Loucy (cell line): ENCODE data around the gene RPS19BP1.

Source experiments
- H2AFZ ChIP-seq: fragments of 200-600 bp; sonication (generic); 2 replicates; pipeline ENCODE4 v1.6.0; 2016; ENCODE audit warnings: antibody characterized with exemption, mild to moderate bottlenecking, low read length, moderate library complexity
- H3F3A ChIP-seq: fragments of 200-600 bp; 2 replicates; pipeline ENCODE4 v1.6.0; 2016; ENCODE audit warnings: antibody characterized with exemption, low read depth, mild to moderate bottlenecking
- H3K27me3 ChIP-seq: fragments of 200-600 bp; sonication (generic); 2 replicates; pipeline ENCODE4 v1.6.1; 2014; ENCODE audit warnings: low read length, mild to moderate bottlenecking; ENCODE audit not compliant: insufficient read depth, poor library complexity, severe bottlenecking
- H3K36me3 ChIP-seq: fragments of 200-600 bp; sonication (generic); 2 replicates; pipeline ENCODE4 v1.6.1; 2016; ENCODE audit warnings: low read length; ENCODE audit not compliant: insufficient read depth
- H3K4me1 ChIP-seq: fragments of 200-600 bp; sonication (generic); 2 replicates; pipeline ENCODE4 v1.5.1; 2014; ENCODE audit warnings: low read length, mild to moderate bottlenecking; ENCODE audit not compliant: insufficient read depth, poor library complexity, severe bottlenecking
- H3K4me2 ChIP-seq: fragments of 200-600 bp; sonication (generic); 2 replicates; pipeline ENCODE4 v1.6.0; 2014; ENCODE audit warnings: antibody characterized with exemption, low read length, low read depth, mild to moderate bottlenecking; ENCODE audit not compliant: poor library complexity, severe bottlenecking
- H3K4me3 ChIP-seq: fragments of 200-600 bp; sonication (generic); 2 replicates; pipeline ENCODE4 v1.5.1; 2014; ENCODE audit warnings: low read length, mild to moderate bottlenecking, mixed read lengths; ENCODE audit not compliant: poor library complexity, severe bottlenecking
- H3K79me2 ChIP-seq: fragments of 200-600 bp; sonication (generic); 2 replicates; pipeline ENCODE4 v1.6.1; 2014; ENCODE audit warnings: low read length; ENCODE audit not compliant: insufficient read depth
- H3K9ac ChIP-seq: fragments of 200-600 bp; sonication (generic); 2 replicates; pipeline ENCODE4 v1.6.0; 2014; ENCODE audit warnings: mild to moderate bottlenecking, low read depth, low read length, moderate library complexity; ENCODE audit not compliant: poor library complexity, severe bottlenecking
- H3K9me2 ChIP-seq: fragments of 200-600 bp; sonication (generic); replicated peaks from 2 replicates; pipeline ENCODE4 v1.6.1; 2016; ENCODE audit warnings: low read depth, low read length, mixed read lengths
- H3K9me3 ChIP-seq: fragments of 200-600 bp; sonication (generic); 2 replicates; pipeline ENCODE4 v1.6.1; 2014; ENCODE audit warnings: mild to moderate bottlenecking, antibody characterized with exemption, low read length, low read depth; ENCODE audit not compliant: insufficient read depth
- H4K20me1 ChIP-seq: fragments of 200-600 bp; sonication (generic); 2 replicates; pipeline ENCODE4 v1.6.0; 2014; ENCODE audit warnings: antibody characterized with exemption, low read length, mild to moderate bottlenecking; ENCODE audit not compliant: insufficient read depth, poor library complexity, severe bottlenecking
- CTCF ChIP-seq: fragments of 200-600 bp; sonication (generic); conservative IDR thresholded peaks from 2 replicates; pipeline ENCODE4 v1.5.1; 2014; ENCODE audit warnings: mild to moderate bottlenecking, antibody characterized with exemption, low read length
- EZH2phosphoT487 ChIP-seq: fragments of 200-600 bp; IDR thresholded peaks from 2 replicates; pipeline ENCODE4 v1.6.1; 2018; ENCODE audit warnings: antibody characterized with exemption, mild to moderate bottlenecking, moderate library complexity, borderline replicate concordance

The RPS19BP1 gene

GRCh38 chr22:39567135-39567946, 34.8 kb upstream of the RPS19BP1 start:
- TF ChIP-seq CTCF = peak; percentile 28; the same call in 1 of the 2 replicates
- no peak for TF ChIP-seq EZH2phosphoT487
- no peaks in the 10 kb centered on the region for H4K20me1 ChIP-seq
- H2AFZ ChIP-seq = peak overlapping the region; percentile 88
- no peaks in the 10 kb centered on the region for H3K27me3 ChIP-seq
- no peaks in the 10 kb centered on the region for H3K9me3 ChIP-seq
- no peaks in the 10 kb centered on the region for H3K36me3 ChIP-seq
- no peaks in the 10 kb centered on the region for H3F3A ChIP-seq
- peak overlapping the region; percentile 59 for H3K4me3 ChIP-seq
- no peaks in the 10 kb centered on the region for H3K9me2 ChIP-seq
- H3K4me2 ChIP-seq = peak overlapping the region; percentile 58
- peaks cover 16% of the 10 kb centered on the region for H3K4me1 ChIP-seq
- H3K9ac ChIP-seq = peak overlapping the region; percentile 32
- no peaks in the 10 kb centered on the region for H3K79me2 ChIP-seq

GRCh38 chr22:39565414-39565944, 32.9 kb upstream of the RPS19BP1 start:
- no peaks in the 10 kb centered on the region for H4K20me1 ChIP-seq
- no peak overlapping the region for H2AFZ ChIP-seq
- H3K4me3 ChIP-seq = no peak overlapping the region
- no peaks in the 10 kb centered on the region for H3K79me2 ChIP-seq
- no peaks in the 10 kb centered on the region for H3K27me3 ChIP-seq
- TF ChIP-seq CTCF (no peak), EZH2phosphoT487 (no peak)
- no peak overlapping the region for H3K9ac ChIP-seq
- H3K4me2 ChIP-seq = no peak overlapping the region
- no peaks in the 10 kb centered on the region for H3K9me3 ChIP-seq
- peaks cover 16% of the 10 kb centered on the region for H3K4me1 ChIP-seq
- H3F3A ChIP-seq = no peaks in the 10 kb centered on the region
- no peaks in the 10 kb centered on the region for H3K9me2 ChIP-seq
- no peaks in the 10 kb centered on the region for H3K36me3 ChIP-seq

GRCh38 chr22:39563571-39564428, 31.3 kb upstream of the RPS19BP1 start:
- H3K4me3 ChIP-seq = no peak overlapping the region

More at GRCh38 chr22:39563571-39564428, 31.3 kb upstream of the RPS19BP1 start:
- Histone ChIP-seq H3K9me2 (no peaks in the 10 kb centered on the region), H3F3A (no peaks in the 10 kb centered on the region), H3K4me2 (no peak overlapping the region), H3K9me3 (no peaks in the 10 kb centered on the region), H2AFZ (no peak overlapping the region), H3K79me2 (no peaks in the 10 kb centered on the region), H3K9ac (no peak overlapping the region), H3K36me3 (no peaks in the 10 kb centered on the region), H3K4me1 (peaks cover 16% of the 10 kb centered on the region), H3K27me3 (no peaks in the 10 kb centered on the region), H4K20me1 (no peaks in the 10 kb centered on the region)
- no peak for TF ChIP-seq CTCF
- no peak for TF ChIP-seq EZH2phosphoT487
